GM12892 (cell line): Measurements from ENCODE around the gene BBLN.

ENCODE experiments used
- POLR2A ChIP-seq: IDR thresholded peaks from 2 replicates; pipeline ENCODE4 v1.6.1; 2011; ENCODE audit warnings: low read depth, low read length, control low read depth
- POLR2AphosphoS5 ChIP-seq: IDR thresholded peaks from 2 replicates; pipeline ENCODE4 v1.6.1; 2011; ENCODE audit warnings: low read depth, low read length, control low read depth
- TAF1 ChIP-seq: IDR thresholded peaks from 2 replicates; pipeline ENCODE4 v1.6.1; 2011; ENCODE audit warnings: low read depth, mild to moderate bottlenecking, control low read depth, low read length, borderline replicate concordance

DNA sequence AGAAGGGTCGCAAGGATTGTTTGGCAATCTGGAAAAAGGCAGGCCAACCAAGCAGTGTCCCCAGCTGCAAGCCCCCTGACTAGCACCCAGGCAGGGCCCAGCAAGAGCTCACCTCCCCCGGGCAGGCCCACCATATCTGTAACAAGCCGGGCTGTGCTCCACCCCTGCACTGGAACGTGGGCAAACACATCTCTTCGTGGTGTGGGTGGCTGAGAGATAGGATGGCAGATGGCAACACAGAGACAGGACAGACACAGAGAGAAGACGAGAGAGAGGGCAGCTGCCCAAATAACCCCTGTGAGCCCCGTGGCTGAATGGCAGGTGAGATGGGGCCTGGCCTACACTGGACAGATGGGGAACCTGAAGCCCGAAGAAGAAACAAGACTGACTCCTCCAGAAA lies 9.4 kb downstream of the BBLN start:
- TF ChIP-seq POLR2A (no peak), POLR2AphosphoS5 (no peak), TAF1 (no peak)
